Medulla oblongata (tissue), 1 donor: ENCODE results near the gene RNF212B.
"Not testable (repeated sequence)": the region's sequence is repeated elsewhere in the genome, so short reads cannot be mapped to it uniquely, and the experiment has no call there.

Experiments
- DNase-seq: peaks from one replicate; pipeline ENCODE4 v3.0.0-alpha.2; 2015; ENCODE audit errors: extremely low spot score

RNF212B gene

DNA sequence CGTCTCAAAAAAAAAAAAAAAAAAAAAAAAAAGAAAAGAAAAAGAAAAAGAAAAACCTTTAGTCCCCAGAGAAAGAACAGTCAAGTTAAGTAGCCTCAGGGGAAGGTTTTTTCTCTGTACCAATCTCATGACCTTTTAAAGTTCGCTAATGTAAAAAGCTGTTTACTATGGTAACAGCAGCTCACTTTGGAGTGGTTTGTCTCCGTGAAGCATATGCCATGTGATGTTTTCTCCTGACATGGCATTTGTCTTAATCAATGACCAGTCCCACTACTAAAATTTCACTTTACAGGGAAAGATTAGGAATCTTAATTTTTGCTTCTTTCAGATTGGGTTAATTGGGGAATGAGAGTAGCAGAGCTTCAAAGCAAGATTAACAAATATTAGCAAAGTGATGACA is 4.3 kb downstream of the RNF212B start:
- DNase-seq: no peak

DNA sequence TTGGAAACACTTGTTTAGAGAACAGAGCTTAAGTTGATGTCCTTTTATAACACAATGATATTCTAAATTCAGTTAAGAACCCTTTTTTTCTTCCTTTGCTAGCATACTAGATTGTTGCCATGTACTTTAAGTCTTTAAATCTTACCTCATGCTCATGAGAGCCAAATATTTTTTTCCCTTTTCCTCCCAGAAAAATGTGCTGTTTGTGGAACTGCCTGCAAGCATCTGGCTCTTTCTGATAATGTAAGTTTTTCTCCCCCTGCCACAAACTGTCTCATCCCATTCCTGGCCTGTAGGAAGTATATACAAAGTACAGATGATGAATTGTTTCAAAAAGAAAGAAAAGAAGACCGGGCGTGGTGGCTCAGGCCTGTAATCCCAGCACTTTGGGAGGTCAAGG is 5.3 kb downstream of the RNF212B start:
- DNase-seq: no peak

DNA sequence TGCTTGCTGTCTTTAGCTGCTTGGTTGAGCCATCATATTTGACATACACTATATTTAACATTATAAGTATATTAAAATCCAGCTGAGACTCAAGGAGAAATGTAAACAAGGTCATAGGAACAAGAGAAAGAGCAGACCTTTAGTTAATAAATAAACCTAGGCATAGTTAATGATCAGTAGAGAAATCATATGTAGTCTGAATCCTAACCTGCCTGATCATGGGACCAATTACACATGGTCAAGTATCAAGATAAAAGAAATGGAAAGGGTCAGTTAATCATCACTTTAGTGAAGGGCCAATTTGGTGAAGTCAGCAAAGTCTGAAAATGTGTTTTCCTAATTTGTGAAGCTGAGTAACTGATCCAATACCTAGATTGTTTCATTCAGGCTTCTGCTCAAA is 7.5 kb downstream of the RNF212B start:
- no peak for DNase-seq

DNA sequence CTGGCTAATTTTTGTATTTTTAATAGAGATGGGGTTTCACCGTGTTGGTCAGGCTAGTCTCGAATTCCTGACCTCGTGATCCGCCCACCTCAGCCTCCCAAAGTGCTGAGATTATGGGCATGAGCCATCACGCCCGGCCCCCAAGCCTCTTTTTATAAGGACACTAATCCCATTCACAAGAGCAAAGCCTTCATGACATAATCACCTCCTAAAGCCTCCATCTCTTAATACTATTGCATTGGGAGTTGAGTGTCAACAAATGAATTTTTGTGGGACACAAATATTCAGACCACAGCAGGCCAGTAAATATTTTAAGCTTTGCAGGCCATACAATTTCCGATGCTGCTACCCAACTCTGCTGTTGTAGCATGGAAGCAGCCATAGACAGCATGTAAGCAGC is 10.9 kb downstream of the RNF212B start:
- no peak for DNase-seq

DNA sequence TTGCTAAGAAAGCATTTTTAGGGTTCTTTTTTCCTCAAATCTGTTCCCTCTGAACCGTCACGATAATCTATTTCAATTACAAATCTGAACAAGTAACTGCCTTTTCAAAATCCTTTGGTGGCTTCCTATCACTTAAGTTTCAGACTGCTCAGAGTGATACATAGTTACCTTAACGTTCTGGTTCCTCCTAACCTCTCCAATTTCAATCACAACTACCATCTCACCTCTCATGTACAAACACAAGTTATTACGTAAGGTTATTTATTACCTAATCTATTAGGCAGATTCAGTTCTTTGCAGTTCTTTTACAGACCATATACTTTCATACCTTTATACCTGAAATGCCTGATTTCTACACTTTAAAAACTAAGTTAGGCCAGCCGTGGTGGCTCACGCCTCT is 12.1 kb downstream of the RNF212B start:
- no peak for DNase-seq

DNA sequence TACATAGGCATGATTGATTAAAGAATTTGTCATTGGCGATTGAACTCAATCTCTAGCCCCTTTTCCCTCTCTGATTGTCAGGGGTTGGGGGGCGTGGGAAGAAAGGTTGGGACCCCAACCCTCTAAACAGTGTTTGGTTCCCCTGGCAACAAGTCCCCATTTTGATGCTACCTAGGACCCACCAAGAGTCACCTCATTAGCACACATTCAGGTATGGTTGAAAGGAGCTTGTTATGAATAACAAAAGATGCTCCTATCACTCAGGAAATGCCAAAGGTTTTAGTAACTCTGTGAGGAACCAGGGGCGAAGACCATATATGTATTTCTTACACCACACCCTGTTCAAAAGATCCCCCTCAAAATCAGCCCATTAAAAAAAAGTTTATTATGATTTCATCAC is 14.3 kb downstream of the RNF212B start:
- DNase-seq: no peak

DNA sequence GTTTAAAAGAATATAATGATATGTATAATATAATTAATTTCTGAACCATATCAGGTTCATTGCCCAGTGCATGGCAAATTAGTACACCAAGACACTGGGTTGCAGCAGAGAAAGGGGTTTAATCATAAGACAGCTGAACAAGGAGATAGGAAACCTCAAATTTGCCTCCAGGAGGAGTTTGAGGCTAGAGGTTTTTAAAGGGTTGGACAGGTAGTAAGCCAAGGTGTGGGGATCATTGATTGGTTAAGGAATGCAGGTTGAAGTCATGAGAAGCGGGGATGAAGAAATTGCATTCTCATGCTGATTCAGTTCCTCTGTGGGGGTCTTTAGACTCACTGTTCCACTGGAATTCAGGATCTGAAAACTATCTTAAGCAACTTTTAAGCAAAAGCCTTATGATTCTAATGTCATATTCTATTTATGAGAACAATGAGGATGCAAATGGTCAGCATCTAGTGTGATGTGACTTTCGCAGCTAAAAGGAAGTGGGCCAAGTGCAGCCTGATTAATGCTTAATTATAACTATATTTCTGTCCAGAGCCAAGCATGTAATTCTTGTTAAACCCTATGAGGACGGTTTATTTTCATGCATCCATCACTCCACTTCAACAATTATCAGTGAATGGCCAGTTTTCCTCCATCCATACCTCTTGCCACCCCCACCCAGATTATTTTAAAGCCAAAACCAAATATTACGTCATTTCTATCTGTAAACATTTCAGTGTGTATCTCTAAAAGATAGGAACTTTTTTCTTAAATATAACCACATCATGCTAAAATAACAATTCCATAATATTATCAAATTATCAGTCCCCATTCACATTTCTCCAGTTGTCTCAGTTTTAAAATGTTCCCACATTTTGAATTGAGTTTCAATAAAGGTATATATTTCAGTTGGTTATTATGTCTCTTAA is 14.9 kb downstream of the RNF212B start:
- DNase-seq: no peak

DNA sequence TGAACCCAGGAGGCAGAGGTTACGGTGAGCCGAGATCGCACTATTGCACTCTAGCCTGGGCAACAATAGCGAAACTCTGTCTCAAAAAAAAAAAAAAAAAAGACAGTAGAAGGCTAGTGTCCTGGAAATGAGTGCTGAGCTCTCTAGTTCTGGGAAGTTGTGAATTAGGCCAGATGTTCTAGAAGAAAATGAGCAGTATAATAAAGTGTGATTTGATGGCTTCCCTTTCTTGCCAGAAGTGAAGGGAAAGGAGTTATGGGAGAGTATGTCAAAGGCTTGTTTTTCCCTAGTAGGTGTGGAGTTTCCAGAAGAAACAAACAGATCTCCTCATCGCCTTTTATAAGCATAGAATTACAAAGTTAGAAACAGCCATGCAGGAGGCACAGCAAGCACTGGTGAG is 20.5 kb downstream of the RNF212B start:
- no peak for DNase-seq

DNA sequence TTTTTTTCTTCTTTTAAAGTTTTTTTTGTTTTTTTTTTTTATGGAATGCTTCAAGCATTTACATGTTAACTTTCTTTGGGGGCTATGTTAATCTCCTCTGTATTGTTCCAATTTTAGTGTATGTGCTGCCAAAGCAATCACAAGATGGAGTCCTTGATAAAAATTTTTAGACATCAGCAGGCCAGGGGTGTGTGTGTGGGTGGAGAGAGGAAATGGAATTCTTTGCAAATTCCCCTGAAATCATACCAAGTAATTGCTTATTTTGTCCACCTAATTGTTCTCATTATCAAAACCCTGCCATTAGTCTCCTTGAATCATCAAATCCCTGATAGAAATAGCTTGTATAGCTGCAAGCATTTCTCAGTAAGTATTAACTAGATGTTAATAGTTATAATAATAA is 21.7 kb downstream of the RNF212B start:
- DNase-seq: no peak

DNA sequence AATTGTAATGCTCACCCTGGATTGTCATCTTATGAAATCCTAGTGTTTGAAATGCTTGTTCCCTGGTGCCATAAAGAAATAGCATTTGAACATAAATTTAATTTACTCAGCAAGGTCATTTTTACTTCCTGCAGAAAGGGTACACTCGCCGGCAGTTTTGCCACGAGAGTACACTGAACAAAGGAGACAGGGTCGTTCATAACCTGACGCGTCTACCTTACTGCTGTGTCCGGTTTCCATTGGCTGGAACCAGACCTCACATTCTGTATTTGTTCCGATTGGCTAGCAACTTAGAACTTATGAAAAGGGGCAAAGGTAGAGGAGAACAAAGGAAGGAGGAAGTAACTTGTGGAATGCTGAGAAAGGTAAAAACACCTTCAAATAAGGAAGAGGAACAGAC is 23.1 kb downstream of the RNF212B start:
- DNase-seq: not testable (repeated sequence)

DNA sequence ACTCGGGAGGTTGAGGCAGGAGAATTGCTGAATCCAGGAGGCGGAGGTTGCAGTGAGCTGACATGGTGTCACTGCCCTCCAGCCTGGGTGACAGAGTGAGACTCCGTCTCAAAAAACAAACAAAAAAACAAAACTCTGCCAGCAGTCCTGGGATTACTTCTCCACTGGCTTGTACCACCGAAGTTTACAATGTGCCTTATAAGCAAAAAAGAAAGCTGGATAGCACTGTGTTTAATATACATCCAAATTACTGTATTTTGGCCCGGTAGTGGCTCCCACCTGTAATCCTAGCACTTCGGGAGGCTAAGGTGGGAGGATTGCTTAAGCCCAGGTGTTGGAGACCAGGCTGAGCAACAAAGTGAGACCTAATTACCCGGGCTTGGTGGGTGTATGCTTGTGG is 31.5 kb downstream of the RNF212B start:
- DNase-seq: no peak

DNA sequence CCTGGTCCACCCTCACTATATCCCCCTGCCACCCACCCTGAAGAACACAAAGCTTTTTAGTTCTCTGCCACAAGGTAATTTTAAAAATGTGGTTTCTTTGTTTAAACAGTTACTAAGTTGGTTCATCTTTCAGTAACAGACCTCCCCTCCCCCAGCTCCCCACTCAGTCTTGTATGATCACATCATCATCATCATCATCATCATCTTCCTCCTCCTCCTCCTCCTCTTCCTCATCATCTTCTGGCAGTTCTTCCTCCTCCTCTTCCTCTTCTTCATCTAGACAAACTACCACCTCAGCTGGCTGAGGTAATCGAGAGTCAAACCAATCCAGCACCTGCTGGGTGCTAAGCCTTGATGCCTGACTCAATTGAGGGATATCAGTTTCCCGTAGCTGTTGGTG is 37.7 kb downstream of the RNF212B start:
- no peak for DNase-seq

DNA sequence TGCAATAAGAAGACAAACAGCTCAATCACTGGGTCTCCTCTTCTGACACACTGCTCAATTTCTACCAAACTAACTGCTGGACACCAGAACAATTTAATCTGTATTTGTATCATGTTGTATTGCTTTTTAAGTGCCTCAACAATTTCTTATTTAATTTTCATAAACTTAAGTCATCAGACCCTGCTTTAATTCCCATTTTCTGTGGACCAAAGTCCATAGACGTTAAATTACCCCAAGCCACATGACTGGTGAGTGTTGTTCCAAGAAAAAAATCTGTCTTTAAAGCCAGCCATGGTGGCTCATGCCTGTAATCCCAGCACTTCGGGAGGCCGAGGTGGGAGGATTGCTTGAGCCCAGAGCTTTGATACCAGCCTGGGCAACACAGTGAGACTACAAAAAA is 39.5 kb downstream of the RNF212B start:
- no peak for DNase-seq

DNA sequence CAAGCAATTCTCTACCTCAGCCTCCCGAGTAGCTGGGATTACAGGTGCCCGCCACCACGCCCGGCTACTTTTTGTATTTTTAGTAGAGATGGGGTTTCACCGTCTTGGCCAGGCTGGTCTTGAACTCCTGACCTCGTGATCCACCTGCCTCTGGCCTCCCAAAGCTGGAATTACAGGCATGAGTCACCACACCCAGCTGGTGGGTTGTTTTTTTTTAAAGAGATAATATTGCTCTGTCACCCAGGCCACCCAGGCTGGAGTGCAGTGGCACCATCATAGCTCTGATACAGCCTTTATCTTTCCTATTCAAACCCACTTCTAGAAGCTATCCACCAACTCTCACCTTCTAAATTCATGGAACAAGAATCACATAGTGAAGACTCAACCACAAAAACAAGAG is 40.2 kb downstream of the RNF212B start:
- not testable (repeated sequence) for DNase-seq

DNA sequence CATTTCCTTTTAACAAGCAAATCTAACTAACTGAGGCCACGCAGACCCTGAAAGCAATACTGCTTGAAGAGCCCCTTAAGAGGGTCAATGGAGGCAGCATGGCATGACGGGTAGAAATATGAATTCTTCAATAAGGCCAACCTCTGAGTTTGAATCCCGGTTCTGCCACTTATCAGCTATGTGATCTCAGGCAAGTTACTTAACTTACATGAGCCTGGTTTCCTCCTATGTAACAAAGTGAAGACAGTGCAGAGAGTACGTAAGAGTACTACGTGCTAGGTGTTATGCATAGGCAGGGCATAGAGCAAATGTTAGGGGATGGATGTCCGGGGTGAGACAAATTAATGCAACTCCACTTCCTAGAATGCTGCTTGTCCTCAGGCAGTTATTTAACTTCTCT is 43.5 kb downstream of the RNF212B start:
- DNase-seq: no peak

DNA sequence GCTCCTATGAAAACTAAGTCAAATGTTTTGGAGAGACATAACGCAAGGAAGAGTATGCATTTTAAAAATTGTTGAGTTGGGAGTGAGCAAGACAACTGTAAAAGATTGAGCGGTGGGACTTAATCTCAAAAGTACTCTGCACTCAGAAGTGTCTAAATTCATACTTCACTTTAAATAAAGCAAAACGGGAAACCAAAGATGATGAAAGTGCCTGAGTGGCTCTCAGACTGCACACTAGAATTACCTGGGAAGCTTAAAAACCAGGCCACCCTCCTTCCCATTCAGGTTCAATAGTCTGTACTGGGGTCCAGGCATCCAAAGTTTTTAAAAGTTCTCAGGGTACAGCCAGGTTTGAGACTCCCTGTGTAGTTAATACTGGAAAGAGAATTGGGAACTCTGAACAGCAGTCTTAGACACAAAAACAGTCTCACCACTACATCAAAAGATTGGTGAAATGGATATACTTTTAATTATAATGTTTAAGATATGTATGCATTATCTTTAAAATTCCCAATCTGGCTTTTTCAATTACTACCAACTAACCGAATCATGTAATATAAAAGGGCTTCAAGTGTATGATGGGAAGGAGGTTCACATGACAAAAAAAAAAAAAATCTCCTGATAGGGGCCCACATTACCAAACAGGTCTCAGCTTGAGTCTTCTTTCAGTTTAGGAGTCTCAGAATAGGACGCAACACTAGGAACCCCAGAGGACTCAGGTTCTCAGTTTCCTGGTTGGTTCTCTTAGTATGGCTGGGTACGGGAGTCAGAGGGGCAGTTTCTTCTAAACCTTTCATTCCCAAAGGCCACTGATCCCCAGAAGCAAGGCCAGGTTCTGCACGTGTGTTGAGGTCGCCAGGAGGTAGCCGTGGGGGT is 47.2 kb downstream of the RNF212B start:
- no peak for DNase-seq

DNA sequence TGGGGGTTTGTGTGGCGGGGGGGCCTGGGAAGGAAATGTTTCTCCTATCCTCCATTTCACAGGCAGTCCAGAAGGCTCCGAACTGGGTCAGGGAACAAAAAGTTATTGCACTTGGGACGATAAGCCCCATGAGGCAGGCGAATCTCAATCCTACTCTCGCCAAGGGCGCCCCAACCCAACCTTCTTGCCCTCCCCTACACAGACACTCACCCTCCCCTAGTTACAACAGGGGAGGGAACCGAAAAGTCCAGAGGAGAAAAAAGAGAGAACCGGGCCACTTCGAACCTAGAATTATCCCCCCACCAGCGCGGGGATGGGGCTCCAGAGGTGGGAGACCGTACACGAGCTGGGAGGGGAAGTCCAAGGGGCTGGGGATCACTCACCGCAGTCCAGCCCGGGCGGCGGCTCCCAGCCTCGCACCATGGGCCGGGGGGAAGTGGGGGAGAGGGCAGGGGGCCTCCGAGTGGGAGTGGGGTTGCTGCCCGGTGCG is 47.8 kb downstream of the RNF212B start:
- DNase-seq: peak; percentile 58

DNA sequence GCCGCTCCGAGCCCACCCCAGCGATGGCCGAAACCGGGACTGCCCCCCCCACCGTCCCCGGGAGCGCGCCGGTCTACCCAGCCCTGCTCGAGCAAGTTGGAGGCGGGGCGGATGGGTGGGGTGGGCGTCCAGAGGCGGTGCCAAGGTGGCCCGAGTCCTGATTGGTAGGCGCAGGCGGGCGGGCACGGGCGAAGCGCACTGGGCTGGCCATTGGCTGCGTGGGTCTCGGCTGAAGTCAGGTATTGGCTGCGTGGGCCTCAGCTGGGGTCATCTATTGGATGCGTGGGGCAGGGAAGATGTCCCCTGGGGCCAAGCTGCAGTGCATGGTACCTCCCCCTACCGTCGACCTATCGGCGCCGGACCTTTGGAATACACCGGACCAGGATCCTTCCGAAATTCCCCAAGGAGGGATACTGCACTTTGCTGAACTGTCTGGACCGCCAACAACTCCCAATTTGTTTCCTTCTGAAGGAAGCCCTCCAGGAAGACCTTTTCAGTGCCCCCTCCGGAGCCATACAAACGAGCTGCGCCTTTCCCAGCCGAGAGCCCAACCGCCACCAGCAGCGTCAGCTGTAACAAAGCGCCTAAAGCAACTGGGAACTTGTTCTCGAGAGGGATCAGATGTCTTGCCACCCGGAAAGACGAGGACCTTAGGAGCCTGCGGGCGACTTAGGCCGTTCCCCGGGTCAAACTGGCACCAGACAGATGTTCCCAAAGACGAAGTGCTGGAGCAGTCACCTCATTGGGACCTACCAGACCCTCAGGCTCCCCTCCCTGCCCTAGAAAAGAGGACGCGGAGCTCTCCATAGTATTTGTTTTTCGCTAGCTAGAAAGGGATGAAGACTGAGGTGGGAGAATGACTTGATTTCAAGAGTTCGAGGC is 48.5 kb downstream of the RNF212B start, which contains the start of gene HOMEZ:
Gene HOMEZ (minus strand): TSS at position 113 of the 882 bp plus-strand sequence. CDS start 180 bp downstream, outside the sequence.
- DNase-seq: peak; percentile 98

DNA sequence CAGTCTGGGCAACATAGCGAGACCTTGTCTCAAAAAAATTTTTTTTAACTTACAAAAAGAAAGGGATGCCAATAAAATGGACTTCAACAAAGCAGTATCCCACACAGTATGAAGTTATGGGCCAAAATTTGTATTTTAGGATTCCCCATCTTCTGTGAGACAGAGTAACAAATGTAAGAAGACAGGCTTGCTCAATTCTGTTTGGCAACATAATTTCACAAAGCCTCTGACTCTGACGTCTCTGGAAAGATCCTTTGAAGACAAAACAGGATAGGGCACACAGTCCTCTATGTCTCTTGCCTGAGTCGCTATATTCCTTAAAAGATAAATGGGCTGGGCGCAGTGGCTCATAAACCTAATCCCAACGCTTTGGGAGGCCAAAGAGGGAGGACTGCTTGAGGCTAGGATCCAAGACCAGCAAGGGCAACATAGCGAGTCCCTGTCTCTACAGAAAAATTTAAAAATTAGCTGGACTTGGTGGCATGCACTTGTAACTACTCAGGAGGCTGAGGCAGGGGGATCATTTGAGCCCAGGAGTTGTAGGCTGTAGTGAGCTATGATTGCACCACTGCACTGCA is 49.3 kb downstream of the RNF212B start:
- peak; percentile 25 for DNase-seq

DNA sequence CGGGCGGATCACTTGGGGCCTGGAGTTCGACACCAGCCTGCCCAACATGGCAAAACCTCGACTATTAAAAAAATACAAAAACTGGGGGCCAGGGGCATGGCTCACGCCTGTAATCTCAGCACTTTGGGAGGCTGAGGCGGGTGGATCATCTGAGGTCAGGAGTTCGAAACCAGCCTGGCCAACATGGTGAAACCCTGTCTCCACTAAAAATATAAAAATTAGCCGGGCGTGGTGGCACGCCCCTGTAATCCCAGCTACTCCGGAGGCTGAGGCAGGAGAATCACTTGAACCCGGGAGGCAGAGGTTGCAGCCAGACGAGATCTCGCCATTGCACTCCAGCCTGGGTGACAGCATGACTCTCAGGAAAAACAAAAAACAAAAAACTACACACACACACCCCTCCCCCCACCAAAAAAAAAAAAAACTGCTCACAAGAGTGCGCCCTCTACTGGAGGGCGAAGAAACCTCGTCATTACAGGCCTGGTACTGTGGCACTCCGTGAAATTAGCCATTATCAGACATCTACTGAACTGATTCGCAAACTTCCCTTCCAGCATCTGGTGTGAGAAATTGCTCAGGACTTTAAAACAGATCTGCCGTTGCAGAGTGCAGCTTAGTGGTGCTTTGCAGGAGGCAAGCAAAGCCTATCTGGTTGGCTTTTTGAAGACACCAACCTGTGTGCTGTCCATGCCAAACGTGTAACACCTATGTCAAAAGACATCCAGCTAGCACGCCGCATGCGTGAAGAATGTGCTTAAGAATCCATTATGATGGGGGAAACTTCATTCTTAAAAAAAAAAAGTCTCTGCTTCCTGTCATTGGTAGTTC is 57.2 kb downstream of the RNF212B start:
- DNase-seq: peak; percentile 78
